Liver (tissue), 9 donors: ENCODE results near the gene ALDH1L1. TPM values are rescaled to one million over a fixed set of nuclear protein-coding genes. Genes with fewer than 3 reads are reported as not detected.

Experiments
- DNase-seq: peaks from one replicate; pipeline ENCODE4 v3.0.0-alpha.2; 2017; ENCODE audit warnings: low spot score
- H3K27ac ChIP-seq, 2 donors: one replicate each; pipeline ENCODE4 v1.7.0; 2013; ENCODE audit warnings: inconsistent platforms in 2 of 2, low read length in 2 of 2, control low read depth in 1 of 2, low read depth in 1 of 2, mild to moderate bottlenecking in 1 of 2
- H3K27me3 ChIP-seq, 4 donors: one replicate each; pipeline versions ENCODE4 v1.6.1 to v1.7.0; 2013; ENCODE audit warnings: low read length in 3 of 4, inconsistent platforms in 1 of 4, mild to moderate bottlenecking in 1 of 4, moderate library complexity in 1 of 4; ENCODE audit not compliant: control insufficient read depth in 4 of 4, insufficient read depth in 4 of 4
- H3K36me3 ChIP-seq, 4 donors: one replicate each; pipeline versions ENCODE4 v1.6.1 to v1.7.0; 2013; ENCODE audit warnings: low read length in 3 of 4, mild to moderate bottlenecking in 3 of 4, low read depth in 1 of 4, moderate library complexity in 1 of 4; ENCODE audit not compliant: control insufficient read depth in 4 of 4, insufficient read depth in 3 of 4
- H3K4me1 ChIP-seq, 4 donors: one replicate each; pipeline versions ENCODE4 v1.6.1 to v1.7.0; 2013; ENCODE audit warnings: low read length in 3 of 4, mild to moderate bottlenecking in 3 of 4, moderate library complexity in 1 of 4; ENCODE audit not compliant: control insufficient read depth in 4 of 4, insufficient read depth in 4 of 4
- H3K4me3 ChIP-seq, 3 donors: one replicate each; pipeline versions ENCODE4 v1.6.1 to v1.7.0; 2013; ENCODE audit warnings: low read length in 3 of 3, control low read depth in 1 of 3, low read depth in 1 of 3, mild to moderate bottlenecking in 1 of 3
- H3K9ac ChIP-seq, 2 donors: one replicate each; pipeline ENCODE4 v1.7.0; 2013; ENCODE audit warnings: low read length in 2 of 2, mild to moderate bottlenecking in 2 of 2, moderate library complexity in 2 of 2, control low read depth in 1 of 2, low read depth in 1 of 2
- H3K9me3 ChIP-seq, 4 donors: one replicate each; pipeline versions ENCODE4 v1.6.1 to v1.7.0; 2013; ENCODE audit warnings: low read length in 3 of 4; ENCODE audit not compliant: control insufficient read depth in 4 of 4
- ATF3 ChIP-seq: IDR thresholded peaks from 2 replicates; pipeline ENCODE4 v1.6.1; 2016; ENCODE audit warnings: antibody characterized with exemption
- CTCF ChIP-seq: fragments of 150-350 bp; IDR thresholded peaks from 2 replicates; pipeline ENCODE4 v1.5.1; 2017; ENCODE audit warnings: improper control_type of control experiment, low read depth, low read length; ENCODE audit not compliant: missing input control
- EGR1 ChIP-seq, 2 donors: IDR thresholded peaks; 2 replicates each; pipeline ENCODE4 v1.6.1; 2016 to 2018; ENCODE audit warnings: antibody characterized with exemption in 2 of 2, low read depth in 2 of 2
- FOXA1 ChIP-seq: IDR thresholded peaks from 2 replicates; pipeline ENCODE4 v1.6.1; 2016; ENCODE audit warnings: antibody characterized with exemption
- FOXA2 ChIP-seq: IDR thresholded peaks from 2 replicates; pipeline ENCODE4 v1.6.1; 2016; ENCODE audit warnings: antibody characterized with exemption
- GABPA ChIP-seq, 2 donors: IDR thresholded peaks in 1 of 2; conservative IDR thresholded peaks in 1 of 2; 2 replicates each; pipeline ENCODE4 v1.6.1; 2016; ENCODE audit warnings: antibody characterized with exemption in 2 of 2, mild to moderate bottlenecking in 1 of 2, moderate library complexity in 1 of 2
- HNF4A ChIP-seq, 2 donors: conservative IDR thresholded peaks; 2 replicates each; pipeline ENCODE4 v1.6.1; 2016; ENCODE audit warnings: antibody characterized with exemption in 2 of 2, mild to moderate bottlenecking in 2 of 2
- HNF4G ChIP-seq: IDR thresholded peaks from 2 replicates; pipeline ENCODE4 v1.6.1; 2016; ENCODE audit warnings: antibody characterized with exemption
- JUND ChIP-seq, 2 donors: IDR thresholded peaks; 2 replicates each; pipeline ENCODE4 v1.6.1; 2016; ENCODE audit warnings: antibody characterized with exemption in 2 of 2
- MAX ChIP-seq: IDR thresholded peaks from 2 replicates; pipeline ENCODE4 v1.6.1; 2016; ENCODE audit warnings: antibody characterized with exemption
- NR2F2 ChIP-seq: IDR thresholded peaks from 2 replicates; pipeline ENCODE4 v1.6.1; 2016; ENCODE audit warnings: antibody characterized with exemption
- RAD21 ChIP-seq, 2 donors: IDR thresholded peaks; 2 replicates each; pipeline ENCODE4 v1.6.1; 2016; ENCODE audit warnings: antibody characterized with exemption in 2 of 2, mild to moderate bottlenecking in 2 of 2
- RXRA ChIP-seq, 2 donors: IDR thresholded peaks; 2 replicates each; pipeline ENCODE4 v1.6.1; 2017 to 2018; ENCODE audit warnings: antibody characterized with exemption in 2 of 2, mild to moderate bottlenecking in 1 of 2
- SP1 ChIP-seq: IDR thresholded peaks from 2 replicates; pipeline ENCODE4 v1.6.1; 2018; ENCODE audit warnings: antibody characterized with exemption, mild to moderate bottlenecking
- TAF1 ChIP-seq: conservative IDR thresholded peaks from 2 replicates; pipeline ENCODE4 v1.6.1; 2016; ENCODE audit warnings: antibody characterized with exemption, mild to moderate bottlenecking
- YY1 ChIP-seq: IDR thresholded peaks from 2 replicates; pipeline ENCODE4 v1.6.1; 2016; ENCODE audit warnings: antibody characterized with exemption, mild to moderate bottlenecking
- ZBTB33 ChIP-seq: IDR thresholded peaks from 2 replicates; pipeline ENCODE4 v1.6.1; 2016; ENCODE audit warnings: antibody characterized with exemption
- WGBS: extraction: QIAGEN DNeasy Blood & Tissue Kit; methylation state at CpG from one replicate; pipeline ENCODE4 v1.1.7; 2013; 5-methylcytosine and 5-hydroxymethylcytosine counted together
- polyA plus RNA-seq, 2 donors: library from polyadenylated mRNA; stranded (reverse) in 1 of 2; unstranded in 1 of 2; fragments of 200-250 nt in 1 of 2; fragments of >200 nt in 1 of 2; fragmentation: Nextera tagmentation in 1 of 2; extraction: Ambion mirVana in 1 of 2; gene quantifications; one replicate each; pipeline versions ENCODE4 v1.2.1 to v1.2.3, GENCODE V29; 2013 to 2015
- total RNA-seq, 2 donors: library from RNA; depleted of rRNA; stranded (reverse); fragments of >200 nt; gene quantifications; one replicate each; pipeline ENCODE4 v1.2.3, GENCODE V29; 2014
- TF ChIP-seq, protein P1 (sequence below): IDR thresholded peaks from 2 replicates; pipeline ENCODE4 v1.6.1; 2016; ENCODE audit warnings: antibody characterized with exemption, mild to moderate bottlenecking
- donor health status: healthy.
- donor health status: healthy.
- donor health status: healthy.
- donor health status: healthy.
- donor health status: healthy.

Gene ALDH1L1
- total and polyA plus RNA-seq, 4 donors, result 46.7 to 234 (median 147) TPM

DNA sequence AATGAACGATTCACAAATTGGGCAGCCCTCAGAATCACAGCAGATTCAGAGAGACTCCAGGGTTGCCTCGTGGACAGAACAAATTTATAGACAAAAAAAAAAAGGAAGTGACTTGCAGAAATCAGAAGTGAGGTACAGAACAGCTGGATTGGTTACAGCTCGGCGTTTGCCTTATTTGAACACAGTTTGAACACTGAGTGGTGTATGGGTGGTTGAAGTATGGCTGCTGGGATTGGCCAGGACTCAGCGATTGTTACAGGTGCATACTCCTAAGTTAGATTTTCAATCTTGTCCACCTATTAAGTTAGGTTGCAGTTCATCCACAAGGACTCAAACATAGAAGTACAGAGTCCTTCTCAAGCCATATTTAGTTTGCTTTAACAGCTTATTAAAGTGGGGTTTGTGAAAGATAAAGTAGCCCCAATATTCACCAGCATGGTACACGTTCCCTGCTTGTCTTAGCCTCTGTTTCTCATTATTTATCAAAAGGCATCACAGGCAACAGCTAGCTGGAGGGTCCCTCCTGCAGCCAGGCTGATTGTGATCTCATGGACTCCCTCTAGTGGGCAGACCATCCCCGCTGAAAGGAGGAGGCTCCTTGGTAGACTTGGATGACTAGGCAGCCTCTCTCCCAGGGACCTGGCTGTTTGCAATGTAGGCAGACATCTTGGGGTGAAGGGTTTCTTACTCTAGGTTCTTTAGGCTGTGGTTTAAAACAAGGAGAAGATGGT lies 17.6 kb upstream of the ALDH1L1 start (continued):
- no peak for TF ChIP-seq ZBTB33

GRCh38 chr3:126197343-126197742 lies 17.0 kb upstream of the ALDH1L1 start:
- no peak for TF ChIP-seq NR2F2
- TF ChIP-seq RAD21 (IDR thresholded peaks at IDR 0.05), result no peak
- TF ChIP-seq ATF3, result no peak
- TF ChIP-seq SP1, result no peak
- no peak for TF ChIP-seq TAF1
- TF ChIP-seq HNF4A (conservative IDR thresholded peaks at IDR 0.05), result no peak
- H3K27me3 ChIP-seq, result no peaks in the 10 kb centered on the region
- no peaks in the 10 kb centered on the region for H3K9me3 ChIP-seq
- H3K4me1 ChIP-seq, result peaks cover 0 to 5% (median 0%) of the 10 kb centered on the region in 4 donors
- 41% methylated on average over 4 of the region's 4 CpGs for WGBS
- peak overlapping the region; percentile 75 to 91 for H3K27ac ChIP-seq
- H3K36me3 ChIP-seq, result no peaks in the 10 kb centered on the region
- H3K4me3 ChIP-seq, result peak overlapping the region; percentile 52 to 71 (median 69)
- DNase-seq, result no peak
- H3K9ac ChIP-seq, result peak overlapping the region; percentile 7 to 99

DNA sequence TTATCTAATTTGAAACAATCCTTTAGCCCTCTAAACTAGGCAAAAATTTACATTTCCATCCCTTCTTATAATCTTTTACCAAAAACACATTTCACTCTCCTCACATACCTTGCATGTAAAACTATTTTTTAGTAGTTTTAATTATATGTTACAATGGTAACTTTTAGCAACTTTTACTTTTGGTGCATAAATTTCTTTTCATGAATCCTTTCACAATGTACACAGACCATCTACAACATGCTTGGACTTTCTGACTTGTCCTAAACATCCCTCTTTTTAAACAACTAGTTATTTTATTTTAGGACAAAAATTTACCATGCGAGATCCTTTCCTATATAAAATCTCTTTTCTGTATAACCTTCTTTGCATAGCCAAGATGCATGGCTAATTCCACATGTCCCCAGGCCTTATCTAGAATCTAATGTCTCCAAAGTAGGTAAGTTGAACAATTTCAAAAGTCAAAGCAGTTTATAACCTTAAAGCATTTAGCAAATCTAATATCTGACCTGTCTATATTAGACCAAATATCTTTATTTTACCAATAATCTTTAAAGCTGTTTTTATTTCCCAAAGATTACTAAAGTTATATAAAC lies 14.4 kb upstream of the ALDH1L1 start:
- DNase-seq, result no peak
- TF ChIP-seq HNF4G (no peak), EGR1 (IDR thresholded peaks at IDR 0.05; ENCODE audit: low read depth in 2 of 2) (no peak), ZBTB33 (no peak), TAF1 (no peak), SP1 (no peak), CTCF (no peak), GABPA (IDR thresholded peaks at IDR 0.05 in 1 of 2, conservative IDR thresholded peaks at IDR 0.05 in 1 of 2) (no peak), FOXA1 (no peak), NR2F2 (no peak), RXRA (IDR thresholded peaks at IDR 0.05) (no peak), HNF4A (conservative IDR thresholded peaks at IDR 0.05) (no peak), RAD21 (IDR thresholded peaks at IDR 0.05) (no peak), FOXA2 (no peak), MAX (no peak), YY1 (no peak), JUND (IDR thresholded peaks at IDR 0.05) (no peak), ATF3 (no peak)
- TF ChIP-seq, protein P1, sequence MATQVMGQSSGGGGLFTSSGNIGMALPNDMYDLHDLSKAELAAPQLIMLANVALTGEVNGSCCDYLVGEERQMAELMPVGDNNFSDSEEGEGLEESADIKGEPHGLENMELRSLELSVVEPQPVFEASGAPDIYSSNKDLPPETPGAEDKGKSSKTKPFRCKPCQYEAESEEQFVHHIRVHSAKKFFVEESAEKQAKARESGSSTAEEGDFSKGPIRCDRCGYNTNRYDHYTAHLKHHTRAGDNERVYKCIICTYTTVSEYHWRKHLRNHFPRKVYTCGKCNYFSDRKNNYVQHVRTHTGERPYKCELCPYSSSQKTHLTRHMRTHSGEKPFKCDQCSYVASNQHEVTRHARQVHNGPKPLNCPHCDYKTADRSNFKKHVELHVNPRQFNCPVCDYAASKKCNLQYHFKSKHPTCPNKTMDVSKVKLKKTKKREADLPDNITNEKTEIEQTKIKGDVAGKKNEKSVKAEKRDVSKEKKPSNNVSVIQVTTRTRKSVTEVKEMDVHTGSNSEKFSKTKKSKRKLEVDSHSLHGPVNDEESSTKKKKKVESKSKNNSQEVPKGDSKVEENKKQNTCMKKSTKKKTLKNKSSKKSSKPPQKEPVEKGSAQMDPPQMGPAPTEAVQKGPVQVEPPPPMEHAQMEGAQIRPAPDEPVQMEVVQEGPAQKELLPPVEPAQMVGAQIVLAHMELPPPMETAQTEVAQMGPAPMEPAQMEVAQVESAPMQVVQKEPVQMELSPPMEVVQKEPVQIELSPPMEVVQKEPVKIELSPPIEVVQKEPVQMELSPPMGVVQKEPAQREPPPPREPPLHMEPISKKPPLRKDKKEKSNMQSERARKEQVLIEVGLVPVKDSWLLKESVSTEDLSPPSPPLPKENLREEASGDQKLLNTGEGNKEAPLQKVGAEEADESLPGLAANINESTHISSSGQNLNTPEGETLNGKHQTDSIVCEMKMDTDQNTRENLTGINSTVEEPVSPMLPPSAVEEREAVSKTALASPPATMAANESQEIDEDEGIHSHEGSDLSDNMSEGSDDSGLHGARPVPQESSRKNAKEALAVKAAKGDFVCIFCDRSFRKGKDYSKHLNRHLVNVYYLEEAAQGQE, result no peak
- no peak overlapping the region for H3K4me3 ChIP-seq
- H3K27me3 ChIP-seq, result no peaks in the 10 kb centered on the region
- H3K9me3 ChIP-seq, result no peaks in the 10 kb centered on the region
- WGBS, result 84% methylated on average over 1 of the region's 1 CpG
- no peak overlapping the region for H3K9ac ChIP-seq
- no peak overlapping the region for H3K27ac ChIP-seq
- peaks cover 0 to 13% (median 1%) of the 10 kb centered on the region in 4 donors for H3K4me1 ChIP-seq
- H3K36me3 ChIP-seq, result peaks cover 0 to 2% (median 0%) of the 10 kb centered on the region in 4 donors
